K562 (cell line): Measurements from ENCODE around the gene WWTR1. TPM values are rescaled to one million over a fixed set of nuclear protein-coding genes. Genes with fewer than 3 reads are reported as not detected.

Experiments used
- ATAC-seq: fragments of 200-7000 bp; cut with Tn5 transposase; 3 replicates; pipeline ENCODE4 v1.9.1; 2020; ENCODE audit warnings: moderate library complexity
- BruUV-seq: library from RNA; stranded (reverse); fragments of 400-500 nt; replicated peaks from 2 replicates; lab custom pipeline; 2021; lab: Mats Ljungman, UMichigan
- CTCF ChIA-PET: fragments of 300-600 bp; formaldehyde crosslinking; extraction: SDS; loops from one replicate; lab custom pipeline; 2021; ENCODE audit warnings: low intra/inter-chr PET ratio; lab: Yijun Ruan, JAX
- POLR2A ChIA-PET: fragments of 300-600, 350-650 bp; sonication (Branson Sonifier 250); formaldehyde crosslinking; extraction: SDS; loops from one replicate; lab custom pipeline; 2021; ENCODE audit warnings: antibody characterized with exemption, inconsistent platforms; lab: Yijun Ruan, JAX
- DNase-seq, 4 experiments: peaks; one replicate each; pipeline versions ENCODE4 v3.0.0 to v3.0.0-alpha.2; 2011 to 2018; ENCODE audit warnings: low spot score in 3 of 4, mixed read lengths in 3 of 4; ENCODE audit errors: extremely low read depth in 1 of 4
- FAIRE-seq: peaks from 2 replicates; lab custom pipeline; 2011; peaks lifted over from hg19 to GRCh38; lab: Jason Lieb, UNC
- H2AFZ ChIP-seq: 2 replicates; pipeline ENCODE4 v1.6.0; 2011; ENCODE audit warnings: low read depth, low read length, control low read depth, inconsistent platforms
- H3K27ac ChIP-seq: fragments of 200-600 bp; 3 replicates; pipeline ENCODE4 v1.8.0; 2011; ENCODE audit warnings: low read depth, mild to moderate bottlenecking, control low read depth, inconsistent platforms, low read length, moderate library complexity, mixed read lengths; ENCODE audit errors: extremely low read depth
- H3K27me3 ChIP-seq, 2 experiments: fragments of 300-600 bp in 1 of 2; 2 replicates in 1 of 2; 3 replicates in 1 of 2; pipeline versions ENCODE4 v1.6.0 to v1.8.0; 2011; ENCODE audit warnings: inconsistent platforms in 2 of 2, low read length in 2 of 2, mild to moderate bottlenecking in 1 of 2, mixed read lengths in 1 of 2, moderate library complexity in 1 of 2; ENCODE audit not compliant: control insufficient read depth in 2 of 2, insufficient read depth in 2 of 2
- H3K36me3 ChIP-seq: fragments of 300-600 bp; 3 replicates; pipeline ENCODE4 v1.8.0; 2011; ENCODE audit warnings: mild to moderate bottlenecking, low read length, inconsistent platforms; ENCODE audit not compliant: control insufficient read depth, insufficient read depth
- H3K4me1 ChIP-seq, 2 experiments: fragments of 200-600 bp in 1 of 2; replicated peaks in 1 of 2; 2 replicates in 1 of 2; 3 replicates in 1 of 2; pipeline versions ENCODE4 v1.5.1 to v1.8.0; 2011; ENCODE audit warnings: inconsistent platforms in 2 of 2, low read length in 2 of 2, mild to moderate bottlenecking in 1 of 2, mixed read lengths in 1 of 2, moderate library complexity in 1 of 2; ENCODE audit not compliant: control insufficient read depth in 2 of 2, insufficient read depth in 2 of 2
- H3K4me2 ChIP-seq: 2 replicates; pipeline ENCODE4 v1.6.1; 2011; ENCODE audit warnings: low read length, control low read depth, inconsistent platforms, mixed read lengths; ENCODE audit not compliant: insufficient read depth
- H3K4me3 ChIP-seq: fragments of 200-600 bp; sonication (generic), shearing (Covaris generic); 2 replicates; pipeline ENCODE4 v1.5.1; 2016; ENCODE audit warnings: control low read depth, inconsistent platforms
- H3K79me2 ChIP-seq: fragments of 200-600 bp; 3 replicates; pipeline ENCODE4 v1.8.0; 2011; ENCODE audit warnings: low read length, inconsistent platforms; ENCODE audit not compliant: control insufficient read depth, insufficient read depth
- H3K9ac ChIP-seq, 2 experiments: 2 replicates each; pipeline versions ENCODE4 v1.6.0 to v1.6.1; 2011; ENCODE audit warnings: low read depth in 2 of 2, low read length in 2 of 2, control low read depth in 1 of 2, inconsistent platforms in 1 of 2, mild to moderate bottlenecking in 1 of 2, mixed read lengths in 1 of 2; ENCODE audit not compliant: insufficient read depth in 1 of 2
- H3K9me1 ChIP-seq: one replicate; pipeline ENCODE4 v1.6.0; 2011; ENCODE audit warnings: inconsistent platforms, mild to moderate bottlenecking, low read length, moderate library complexity; ENCODE audit not compliant: control insufficient read depth, insufficient read depth
- H3K9me3 ChIP-seq: replicated peaks from 2 replicates; pipeline ENCODE4 v1.5.1; 2011; ENCODE audit warnings: low read depth, low read length, inconsistent platforms; ENCODE audit not compliant: control insufficient read depth, insufficient read depth
- H4K20me1 ChIP-seq: replicated peaks from 2 replicates; pipeline ENCODE4 v1.6.1; 2011; ENCODE audit warnings: low read length, inconsistent platforms, mixed read lengths; ENCODE audit not compliant: control insufficient read depth, insufficient read depth
- BHLHE40 ChIP-seq: IDR thresholded peaks from 2 replicates; pipeline ENCODE4 v1.6.1; 2011; ENCODE audit warnings: low read length, improper control_type of control experiment
- C11orf30 ChIP-seq: fragments of 450-650 bp; IDR thresholded peaks from 2 replicates; pipeline ENCODE4 v1.6.1; 2016; ENCODE audit warnings: low read depth, mild to moderate bottlenecking
- CTCF ChIP-seq, 3 experiments: IDR thresholded peaks in 2 of 3; conservative IDR thresholded peaks in 1 of 3; 2 replicates each; pipeline ENCODE4 v1.5.1; 2011 to 2012; ENCODE audit warnings: low read length in 3 of 3, mild to moderate bottlenecking in 3 of 3, control low read depth in 2 of 3, improper control_type of control experiment in 1 of 3, inconsistent platforms in 1 of 3, low read depth in 1 of 3, mixed read lengths in 1 of 3, moderate library complexity in 1 of 3; ENCODE audit not compliant: insufficient read depth in 2 of 3
- CXXC5 ChIP-seq: fragments of 250-450 bp; sonication (Bioruptor Pico); IDR thresholded peaks from 2 replicates; pipeline ENCODE4 v1.8.0; 2022; ENCODE audit warnings: inconsistent platforms, mild to moderate bottlenecking, moderate library complexity
- MAFF ChIP-seq: IDR thresholded peaks from 2 replicates; pipeline ENCODE4 v1.6.1; 2012; ENCODE audit warnings: low read length, improper control_type of control experiment
- MAFG ChIP-seq: fragments of 450-650 bp; conservative IDR thresholded peaks from 2 replicates; pipeline ENCODE4 v1.6.1; 2016; ENCODE audit warnings: missing genetic modification characterization, missing compliant biosample characterization
- STAT5A ChIP-seq: IDR thresholded peaks from 2 replicates; pipeline ENCODE4 v1.6.1; 2012; ENCODE audit warnings: low read length, inconsistent platforms, borderline replicate concordance
- TCF3 ChIP-seq: sonication (generic); formaldehyde crosslinking; IDR thresholded peaks from 2 replicates; pipeline ENCODE4 v1.4.0; 2020; ENCODE audit warnings: mild to moderate bottlenecking, missing genetic modification reagents
- VEZF1 ChIP-seq: fragments of 200-800 bp; sonication (Bioruptor generic); IDR thresholded peaks from 2 replicates; pipeline ENCODE4 v1.6.1; 2017; ENCODE audit warnings: missing genetic modification characterization, missing compliant biosample characterization
- ZBTB12 ChIP-seq: fragments of 250-450 bp; sonication (Bioruptor Pico); IDR thresholded peaks from 2 replicates; pipeline ENCODE4 v1.4.0; 2020
- ZBTB33 ChIP-seq: sonication (generic); formaldehyde crosslinking; IDR thresholded peaks from 2 replicates; pipeline ENCODE4 v1.8.1; 2023; ENCODE audit warnings: mild to moderate bottlenecking, missing genetic modification reagents
- ZFP36 ChIP-seq: fragments of 150-350 bp; IDR thresholded peaks from 2 replicates; pipeline ENCODE4 v1.6.1; 2018; ENCODE audit warnings: low read length, low read depth; ENCODE audit not compliant: partially characterized antibody
- ZNF224 ChIP-seq: sonication (generic); formaldehyde crosslinking; IDR thresholded peaks from 2 replicates; pipeline ENCODE4 v1.8.0; 2022; ENCODE audit warnings: mild to moderate bottlenecking, missing genetic modification reagents
- ZNF263 ChIP-seq: sonication (generic); formaldehyde crosslinking; IDR thresholded peaks from 2 replicates; pipeline ENCODE4 v1.8.0; 2022; ENCODE audit warnings: mild to moderate bottlenecking, missing genetic modification reagents, borderline replicate concordance
- ZNF436 ChIP-seq: fragments of 250-450, 450-650 bp; sonication (Bioruptor Pico); formaldehyde crosslinking; IDR thresholded peaks from 2 replicates; pipeline ENCODE4 v1.7.0; 2020; ENCODE audit warnings: mild to moderate bottlenecking
- ZNF830 ChIP-seq: fragments of 250-450 bp; sonication (Bioruptor Pico); IDR thresholded peaks from 2 replicates; pipeline ENCODE4 v1.5.0; 2021; ENCODE audit warnings: mild to moderate bottlenecking
- WGBS: fragments of 100-300 bp; shearing (Covaris generic); methylation state at CpG from one replicate; pipeline ENCODE4 v1.1.6; 2016; ENCODE audit warnings: low coverage, mixed read lengths; ENCODE audit not compliant: insufficient coverage; ENCODE audit errors: missing lambda C conversion rate; 5-methylcytosine and 5-hydroxymethylcytosine counted together
- in situ Hi-C: fragments of 300-500 bp; cut with MboI; formaldehyde crosslinking; loops from 4 replicates; pipeline ENCODE4 v1.15.0; 2018; ENCODE audit warnings: inconsistent platforms, mixed read lengths
- intact Hi-C: fragments of 100-400 bp; cut with micrococcal nuclease; formaldehyde crosslinking; loops from 2 replicates; pipeline ENCODE4 v1.14.2; 2022
- polyA plus RNA-seq, 8 experiments: library from polyadenylated mRNA; depleted of rRNA in 4 of 8; stranded (reverse) in 5 of 8; unstranded in 3 of 8; fragments of >200 nt; fragmentation: Nextera tagmentation in 2 of 8; fragmentation: Illumina TruSeq in 1 of 8; extraction: Ambion mirVana in 2 of 8; extraction: Trizol in 1 of 8; gene quantifications; 2 replicates each; pipeline versions ENCODE4 v1.2.1 to v1.2.3, GENCODE V29; 2011 to 2014; ENCODE audit warnings: inconsistent platforms in 1 of 8, missing spikeins in 1 of 8
- total RNA-seq, 7 experiments: library from RNA; depleted of rRNA in 6 of 7; stranded (reverse); fragments of >200 nt in 6 of 7; fragmentation: Illumina TruSeq in 2 of 7; extraction: Trizol in 2 of 7; gene quantifications; 2 replicates each; pipeline versions ENCODE4 v1.2.1 to v1.2.3, GENCODE V29; 2011 to 2021; ENCODE audit warnings: low replicate concordance in 1 of 7

Gene WWTR1
- total and polyA plus RNA-seq, 9 of the 15 experiments (the other 6 are each of a cell fraction or from before 2014, with no cell fraction given), result 0.04 to 1.5 (median 0.60) TPM

- POLR2A ChIA-PET, result interaction anchor here (0.6 kb wide), 1 partner anchor 851 kb away, joined by 3 read pairs; no protein-coding TSS in a partner anchor
- H3K27ac ChIP-seq, result no peak overlapping the region
- intact Hi-C loops, result no loop called here
- no peak for TF ChIP-seq CTCF (IDR thresholded peaks at IDR 0.05 in 2 of 3, conservative IDR thresholded peaks at IDR 0.05 in 1 of 3; ENCODE audit: insufficient read depth in 2 of 3, low read depth in 1 of 3, low read length in 3 of 3)
- no peak for TF ChIP-seq ZNF263 (CRISPR knock-in tag)
- TF ChIP-seq STAT5A, result no peak
- no peak for TF ChIP-seq ZBTB12
- TF ChIP-seq CXXC5, result no peak
- TF ChIP-seq MAFG, result peak; percentile 76
- TF ChIP-seq VEZF1 (CRISPR knock-in tag), result no peak
- TF ChIP-seq ZNF830 (CRISPR knock-in tag), result no peak
- no peak for TF ChIP-seq BHLHE40
- no peak for TF ChIP-seq TCF3
- no peak for TF ChIP-seq ZNF436 (CRISPR knock-in tag)
- TF ChIP-seq ZFP36, result no peak
- no peak for TF ChIP-seq ZBTB33 (CRISPR knock-in tag)
- peak; percentile 70 for TF ChIP-seq C11orf30
- TF ChIP-seq MAFF, result peak; percentile 51
- no peak for TF ChIP-seq ZNF224
Measured at GRCh38 chr3:149536429-149536828, 121.4 kb downstream of the WWTR1 start.

More at GRCh38 chr3:149536429-149536828, 121.4 kb downstream of the WWTR1 start:
- peaks cover 0 to 4% of the 10 kb centered on the region in 2 experiments; a peak in 2 of 5 replicates for H3K4me1 ChIP-seq
- H3K9ac ChIP-seq, result no peak overlapping the region
- H3K9me1 ChIP-seq, result no peaks in the 10 kb centered on the region
- CTCF ChIA-PET, result no interaction called here
- in situ Hi-C loops, result no loop called here
- no peaks in the 10 kb centered on the region for H3K79me2 ChIP-seq
- FAIRE-seq (no peak), ATAC-seq (no peak), DNase-seq (peak in 1 of 4 experiments; percentile 12)
- WGBS, result 15% methylated on average over 7 of the region's 11 CpGs
- BruUV-seq, result no TSS peak
- H3K9me3 ChIP-seq, result no peaks in the 10 kb centered on the region
- no peak overlapping the region for H3K4me2 ChIP-seq
- H3K36me3 ChIP-seq, result no peaks in the 10 kb centered on the region
- no peak overlapping the region for H3K4me3 ChIP-seq
- H3K27me3 ChIP-seq, result peaks cover 7 to 9% of the 10 kb centered on the region in 2 experiments; a peak in 2 of 5 replicates
- H2AFZ ChIP-seq, result 0 out of 2 replicates have a peak overlapping the region, but pooled peaks have one; percentile 4
- H4K20me1 ChIP-seq, result no peaks in the 10 kb centered on the region
